Measurements from ENCODE around the gene CES2.

Gene CES2

DNA sequence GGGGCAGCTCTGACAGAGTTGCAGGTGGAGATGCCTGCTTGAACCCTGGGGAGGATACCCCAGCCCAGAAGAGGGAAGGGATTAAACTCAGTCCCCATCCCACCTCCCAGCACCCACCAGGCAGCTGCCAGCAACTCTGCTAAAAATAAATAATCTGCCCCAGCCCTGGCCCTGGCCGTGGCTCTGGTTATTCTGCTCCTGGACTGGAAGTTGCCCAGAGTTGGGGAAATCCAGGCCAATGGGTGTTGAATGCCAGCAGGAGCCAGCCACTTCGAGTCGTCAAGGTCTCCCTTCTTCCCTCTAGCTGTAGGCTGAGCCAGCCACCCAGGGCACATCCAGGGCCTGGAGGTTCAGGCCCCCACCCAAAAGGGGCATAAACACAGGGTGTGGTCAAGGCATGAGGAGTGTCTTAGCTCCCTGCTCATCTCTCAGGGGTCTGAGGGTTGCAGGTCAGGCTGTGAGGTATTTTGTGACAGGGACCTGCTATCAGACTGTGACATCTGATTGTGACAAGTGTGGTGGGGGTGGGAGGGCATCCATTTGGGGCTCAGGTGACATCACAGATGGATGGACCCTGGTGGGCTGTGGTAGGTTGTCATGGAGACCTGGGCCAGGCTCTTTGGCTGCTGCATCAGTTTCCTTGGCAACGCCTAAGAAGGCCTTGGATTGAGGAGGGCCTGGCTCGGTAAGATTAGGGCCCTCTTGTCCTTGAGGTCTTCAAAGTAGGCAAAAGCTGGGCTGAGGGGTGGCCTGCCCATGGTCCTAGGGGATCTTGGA, 9.0 kb upstream of the CES2 start:
- no peak overlapping the region for H3K9ac ChIP-seq (ENCODE audit: low read length)
- DNase-seq, result no peak
- no peaks in the 10 kb centered on the region for H4K20me1 ChIP-seq (ENCODE audit: insufficient read depth, low read length)
- no peak overlapping the region for H3K27ac ChIP-seq (ENCODE audit: low read length)
- no peaks in the 10 kb centered on the region; the same call in 1 of the 2 replicates for H3F3A ChIP-seq (ENCODE audit: insufficient read depth, low read length)
- no peaks in the 10 kb centered on the region for H3K4me1 ChIP-seq (ENCODE audit: low read length)
- H3K36me3 ChIP-seq (replicated peaks; ENCODE audit: insufficient read depth, low read length), result no peaks in the 10 kb centered on the region
- no peaks in the 10 kb centered on the region for H3K9me2 ChIP-seq (replicated peaks; ENCODE audit: insufficient read depth, low read length)
- H3K9me3 ChIP-seq (replicated peaks; ENCODE audit: insufficient read depth, low read length), result no peaks in the 10 kb centered on the region
- H3K79me2 ChIP-seq (ENCODE audit: low read length), result no peaks in the 10 kb centered on the region
- no peak overlapping the region for H2AFZ ChIP-seq (ENCODE audit: low read length)
- TF ChIP-seq, protein P1, sequence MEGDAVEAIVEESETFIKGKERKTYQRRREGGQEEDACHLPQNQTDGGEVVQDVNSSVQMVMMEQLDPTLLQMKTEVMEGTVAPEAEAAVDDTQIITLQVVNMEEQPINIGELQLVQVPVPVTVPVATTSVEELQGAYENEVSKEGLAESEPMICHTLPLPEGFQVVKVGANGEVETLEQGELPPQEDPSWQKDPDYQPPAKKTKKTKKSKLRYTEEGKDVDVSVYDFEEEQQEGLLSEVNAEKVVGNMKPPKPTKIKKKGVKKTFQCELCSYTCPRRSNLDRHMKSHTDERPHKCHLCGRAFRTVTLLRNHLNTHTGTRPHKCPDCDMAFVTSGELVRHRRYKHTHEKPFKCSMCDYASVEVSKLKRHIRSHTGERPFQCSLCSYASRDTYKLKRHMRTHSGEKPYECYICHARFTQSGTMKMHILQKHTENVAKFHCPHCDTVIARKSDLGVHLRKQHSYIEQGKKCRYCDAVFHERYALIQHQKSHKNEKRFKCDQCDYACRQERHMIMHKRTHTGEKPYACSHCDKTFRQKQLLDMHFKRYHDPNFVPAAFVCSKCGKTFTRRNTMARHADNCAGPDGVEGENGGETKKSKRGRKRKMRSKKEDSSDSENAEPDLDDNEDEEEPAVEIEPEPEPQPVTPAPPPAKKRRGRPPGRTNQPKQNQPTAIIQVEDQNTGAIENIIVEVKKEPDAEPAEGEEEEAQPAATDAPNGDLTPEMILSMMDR (IDR thresholded peaks at IDR 0.05; ENCODE audit: low read length), result no peak
- TF ChIP-seq EZH2 (optimal IDR thresholded peaks at IDR 0.05; ENCODE audit: low read depth, low read length) (no peak), EZH2phosphoT487 (IDR thresholded peaks at IDR 0.05; ENCODE audit: low read length) (no peak)
- peaks cover 38% of the 10 kb centered on the region for H3K27me3 ChIP-seq (replicated peaks; ENCODE audit: insufficient read depth, low read length)
- no peak overlapping the region for H3K4me3 ChIP-seq (ENCODE audit: low read length)
- H3K4me2 ChIP-seq (ENCODE audit: low read depth, low read length), result no peak overlapping the region

GRCh38 chr16:66926961-66927436, 8.3 kb upstream of the CES2 start:
- DNase-seq, result no peak
- H3K27ac ChIP-seq (ENCODE audit: low read length), result no peak overlapping the region
- no peak overlapping the region for H3K4me2 ChIP-seq (ENCODE audit: low read depth, low read length)

GRCh38 chr16:66927918-66928649, 7.2 kb upstream of the CES2 start:
- H3K36me3 ChIP-seq (replicated peaks; ENCODE audit: insufficient read depth, low read length), result no peaks in the 10 kb centered on the region
- H3K9ac ChIP-seq (ENCODE audit: low read length), result no peak overlapping the region
- no peaks in the 10 kb centered on the region for H3K9me2 ChIP-seq (replicated peaks; ENCODE audit: insufficient read depth, low read length)
- no peaks in the 10 kb centered on the region for H4K20me1 ChIP-seq (ENCODE audit: insufficient read depth, low read length)
- H3F3A ChIP-seq (ENCODE audit: insufficient read depth, low read length), result no peaks in the 10 kb centered on the region; the same call in 1 of the 2 replicates
- H3K9me3 ChIP-seq (replicated peaks; ENCODE audit: insufficient read depth, low read length), result no peaks in the 10 kb centered on the region
- H3K79me2 ChIP-seq (ENCODE audit: low read length), result peaks cover 7% of the 10 kb centered on the region
- H3K4me1 ChIP-seq (ENCODE audit: low read length), result 0 out of 2 replicates have a peak, but pooled peaks cover under 1% of the 10 kb centered on the region
- peaks cover 24% of the 10 kb centered on the region for H3K27me3 ChIP-seq (replicated peaks; ENCODE audit: insufficient read depth, low read length)
- H2AFZ ChIP-seq (ENCODE audit: low read length), result no peak overlapping the region
- H3K4me2 ChIP-seq (ENCODE audit: low read depth, low read length), result no peak overlapping the region
- no peak for DNase-seq
- no peak overlapping the region for H3K27ac ChIP-seq (ENCODE audit: low read length)
- H3K4me3 ChIP-seq (ENCODE audit: low read length), result no peak overlapping the region
- no peak for TF ChIP-seq EZH2 (optimal IDR thresholded peaks at IDR 0.05; ENCODE audit: low read depth, low read length)
- TF ChIP-seq, protein P1 (IDR thresholded peaks at IDR 0.05; ENCODE audit: low read length), result no peak
- no peak for TF ChIP-seq EZH2phosphoT487 (IDR thresholded peaks at IDR 0.05; ENCODE audit: low read length)

More at GRCh38 chr16:66926961-66927436, 8.3 kb upstream of the CES2 start:
- Histone ChIP-seq H3K4me3 (ENCODE audit: low read length) (no peak overlapping the region), H3K27me3 (replicated peaks; ENCODE audit: insufficient read depth, low read length) (peaks cover 31% of the 10 kb centered on the region), H2AFZ (ENCODE audit: low read length) (no peak overlapping the region), H3F3A (ENCODE audit: insufficient read depth, low read length) (no peaks in the 10 kb centered on the region; the same call in 1 of the 2 replicates), H3K36me3 (replicated peaks; ENCODE audit: insufficient read depth, low read length) (no peaks in the 10 kb centered on the region), H3K9ac (ENCODE audit: low read length) (no peak overlapping the region), H3K9me3 (replicated peaks; ENCODE audit: insufficient read depth, low read length) (no peaks in the 10 kb centered on the region), H4K20me1 (ENCODE audit: insufficient read depth, low read length) (no peaks in the 10 kb centered on the region), H3K79me2 (ENCODE audit: low read length) (no peaks in the 10 kb centered on the region), H3K4me1 (ENCODE audit: low read length) (no peaks in the 10 kb centered on the region), H3K9me2 (replicated peaks; ENCODE audit: insufficient read depth, low read length) (no peaks in the 10 kb centered on the region)
- TF ChIP-seq EZH2 (optimal IDR thresholded peaks at IDR 0.05; ENCODE audit: low read depth, low read length) (no peak), EZH2phosphoT487 (IDR thresholded peaks at IDR 0.05; ENCODE audit: low read length) (no peak)
- TF ChIP-seq, protein P1 (IDR thresholded peaks at IDR 0.05; ENCODE audit: low read length), result no peak

All from MM.1S (cell line).